ENCODE data around the gene TRMT5. TPM values are rescaled to one million over a fixed set of nuclear protein-coding genes. Genes with fewer than 3 reads are reported as not detected.

The TRMT5 gene
- total and polyA plus RNA-seq, 2 experiments from 2014 or later, result 8.1 to 10.0 TPM

- Histone ChIP-seq H3K4me1 (ENCODE audit: insufficient read depth) (no peaks in the 10 kb centered on the region), H3K4me2 (ENCODE audit: unreplicated experiment) (no peak overlapping the region), H2AFZ (no peak overlapping the region), H3K4me3 (no peak overlapping the region), H3K79me2 (ENCODE audit: insufficient read depth) (0 out of 2 replicates have a peak, but pooled peaks cover 5% of the 10 kb centered on the region), H3K36me3 (ENCODE audit: low read depth) (0 out of 2 replicates have a peak, but pooled peaks cover 3% of the 10 kb centered on the region), H3K27me3 (replicated peaks; ENCODE audit: insufficient read depth) (no peaks in the 10 kb centered on the region), H3K27ac (no peak overlapping the region), H3K9ac (no peak overlapping the region), H3F3A (ENCODE audit: insufficient read depth) (no peaks in the 10 kb centered on the region), H3K9me2 (ENCODE audit: insufficient read depth) (no peaks in the 10 kb centered on the region), H4K20me1 (ENCODE audit: insufficient read depth) (no peaks in the 10 kb centered on the region), H3K9me3 (ENCODE audit: low read depth) (no peaks in the 10 kb centered on the region)
- TF ChIP-seq EZH2 (IDR thresholded peaks at IDR 0.05; ENCODE audit: insufficient read depth, poor library complexity, severe bottlenecking) (no peak), EZH2phosphoT487 (IDR thresholded peaks at IDR 0.05; ENCODE audit: insufficient read depth, low read depth) (no peak)
- no peak for DNase-seq
- in situ Hi-C loops (cut with MboI), result loop anchor here (10.0 kb wide), 1 partner anchor 385 kb away; no protein-coding TSS in a partner anchor
- 100% methylated on average over 1 of the region's 1 CpG for WGBS, 2 experiments (ENCODE audit: low coverage in 1 of 2, low lambda C conversion rate in 2 of 2, missing lambda C conversion rate in 2 of 2)
These were observed 38.7 kb upstream of the TRMT5 start for GRCh38 chr14:61019537-61019936.

- TF ChIP-seq EZH2 (IDR thresholded peaks at IDR 0.05; ENCODE audit: insufficient read depth, poor library complexity, severe bottlenecking) (no peak), EZH2phosphoT487 (IDR thresholded peaks at IDR 0.05; ENCODE audit: insufficient read depth, low read depth) (no peak)
- Histone ChIP-seq H3K9me2 (ENCODE audit: insufficient read depth) (no peaks in the 10 kb centered on the region), H3F3A (ENCODE audit: insufficient read depth) (peaks cover 15% of the 10 kb centered on the region; the same call in 1 of the 2 replicates), H3K27me3 (replicated peaks; ENCODE audit: insufficient read depth) (no peaks in the 10 kb centered on the region), H4K20me1 (ENCODE audit: insufficient read depth) (no peaks in the 10 kb centered on the region), H2AFZ (no peak overlapping the region), H3K36me3 (ENCODE audit: low read depth) (no peaks in the 10 kb centered on the region), H3K4me2 (ENCODE audit: unreplicated experiment) (peak overlapping the region; percentile 18), H3K27ac (peak overlapping the region; percentile 19), H3K79me2 (ENCODE audit: insufficient read depth) (no peaks in the 10 kb centered on the region), H3K9me3 (ENCODE audit: low read depth) (no peaks in the 10 kb centered on the region), H3K9ac (no peak overlapping the region), H3K4me3 (no peak overlapping the region), H3K4me1 (ENCODE audit: insufficient read depth) (peaks cover 14% of the 10 kb centered on the region)
- in situ Hi-C loops (cut with MboI), result no loop called here
- DNase-seq, result peak; percentile 71
- WGBS, 2 experiments (ENCODE audit: low coverage in 1 of 2, low lambda C conversion rate in 2 of 2, missing lambda C conversion rate in 2 of 2), result 67 to 76% methylated on average over 1 of the region's 1 CpG
These were observed 22.7 kb upstream of the TRMT5 start for GRCh38 chr14:61003571-61003970.

DNA sequence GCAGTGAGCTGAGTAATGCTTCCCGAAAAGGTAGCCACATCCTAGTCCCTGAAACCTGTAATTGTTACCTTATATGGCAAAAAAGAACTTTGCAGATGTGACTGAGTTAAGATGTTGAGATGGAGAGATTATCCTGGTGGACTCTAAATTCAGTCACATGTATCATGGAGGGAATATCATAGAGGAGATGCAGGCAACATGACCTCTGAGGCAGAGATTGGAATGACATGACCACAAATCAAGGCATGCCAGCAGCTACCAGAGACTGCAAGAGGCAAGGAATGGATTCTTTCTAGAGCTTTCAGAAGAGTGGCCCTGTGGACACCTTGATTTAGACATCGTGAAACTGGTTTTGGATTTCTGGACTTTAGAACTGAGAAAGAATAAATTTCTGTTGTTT lies 18.7 kb upstream of the TRMT5 start:
- Histone ChIP-seq H3K27ac (no peak overlapping the region), H3K9ac (no peak overlapping the region), H2AFZ (no peak overlapping the region), H3K4me3 (no peak overlapping the region), H3K79me2 (ENCODE audit: insufficient read depth) (no peaks in the 10 kb centered on the region), H3K4me2 (ENCODE audit: unreplicated experiment) (no peak overlapping the region), H3K9me3 (ENCODE audit: low read depth) (no peaks in the 10 kb centered on the region), H3K9me2 (ENCODE audit: insufficient read depth) (peaks cover 3% of the 10 kb centered on the region; the same call in 1 of the 2 replicates), H3K36me3 (ENCODE audit: low read depth) (no peaks in the 10 kb centered on the region), H3K27me3 (replicated peaks; ENCODE audit: insufficient read depth) (no peaks in the 10 kb centered on the region), H3F3A (ENCODE audit: insufficient read depth) (peaks cover 15% of the 10 kb centered on the region; the same call in 1 of the 2 replicates), H4K20me1 (ENCODE audit: insufficient read depth) (no peaks in the 10 kb centered on the region), H3K4me1 (ENCODE audit: insufficient read depth) (peaks cover 14% of the 10 kb centered on the region)
- WGBS, 2 experiments (ENCODE audit: low coverage in 1 of 2, low lambda C conversion rate in 2 of 2, missing lambda C conversion rate in 2 of 2), result 96 to 98% methylated on average over 2 of the region's 2 CpGs
- no peak for TF ChIP-seq EZH2phosphoT487 (IDR thresholded peaks at IDR 0.05; ENCODE audit: insufficient read depth, low read depth)
- TF ChIP-seq EZH2 (IDR thresholded peaks at IDR 0.05; ENCODE audit: insufficient read depth, poor library complexity, severe bottlenecking), result no peak
- no peak for DNase-seq
- in situ Hi-C loops (cut with MboI), result no loop called here

DNA sequence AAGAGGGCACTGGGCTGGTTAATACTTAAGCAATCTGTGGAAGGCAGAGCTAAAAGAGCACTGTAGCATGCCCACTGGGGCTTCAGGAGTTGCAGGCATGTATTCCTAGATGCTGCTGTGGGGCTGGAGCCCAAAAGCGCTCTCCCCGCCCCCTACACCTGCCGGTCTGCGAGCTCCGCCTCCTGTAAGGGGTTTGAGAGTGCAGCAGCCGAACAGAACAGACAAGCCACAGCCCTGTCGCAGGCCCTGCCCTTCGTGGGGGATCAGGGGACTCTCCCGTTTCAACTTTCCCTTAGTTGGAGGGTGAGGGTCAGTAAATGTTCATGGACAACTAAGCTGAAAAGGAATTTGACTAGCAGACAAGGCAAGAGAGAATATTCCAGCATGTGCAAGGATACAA lies 17.7 kb upstream of the TRMT5 start:
- H4K20me1 ChIP-seq (ENCODE audit: insufficient read depth), result no peaks in the 10 kb centered on the region
- TF ChIP-seq EZH2 (IDR thresholded peaks at IDR 0.05; ENCODE audit: insufficient read depth, poor library complexity, severe bottlenecking) (no peak), EZH2phosphoT487 (IDR thresholded peaks at IDR 0.05; ENCODE audit: insufficient read depth, low read depth) (no peak)
- peaks cover 10% of the 10 kb centered on the region for H3K4me1 ChIP-seq (ENCODE audit: insufficient read depth)
- peaks cover 3% of the 10 kb centered on the region; the same call in 1 of the 2 replicates for H3K9me2 ChIP-seq (ENCODE audit: insufficient read depth)
- no peaks in the 10 kb centered on the region for H3K27me3 ChIP-seq (replicated peaks; ENCODE audit: insufficient read depth)
- peaks cover 15% of the 10 kb centered on the region; the same call in 1 of the 2 replicates for H3F3A ChIP-seq (ENCODE audit: insufficient read depth)
- in situ Hi-C loops (cut with MboI), result no loop called here
- H2AFZ ChIP-seq, result no peak overlapping the region
- peaks cover 2% of the 10 kb centered on the region; the same call in 1 of the 2 replicates for H3K36me3 ChIP-seq (ENCODE audit: low read depth)
- DNase-seq, result no peak
- no peak overlapping the region for H3K4me2 ChIP-seq (ENCODE audit: unreplicated experiment)
- no peaks in the 10 kb centered on the region for H3K9me3 ChIP-seq (ENCODE audit: low read depth)
- H3K79me2 ChIP-seq (ENCODE audit: insufficient read depth), result no peaks in the 10 kb centered on the region
- H3K27ac ChIP-seq, result no peak overlapping the region
- H3K9ac ChIP-seq, result no peak overlapping the region
- 99 to 100% methylated on average over 9 of the region's 9 CpGs for WGBS, 2 experiments (ENCODE audit: low coverage in 1 of 2, low lambda C conversion rate in 2 of 2, missing lambda C conversion rate in 2 of 2)
- no peak overlapping the region for H3K4me3 ChIP-seq

Data from GM23248 (cell line).